HepG2 (cell line): ENCODE results near the gene SETD5. TPM values are rescaled to one million over a fixed set of nuclear protein-coding genes. Genes with fewer than 3 reads are reported as not detected.

Experiments
- BRCA1 ChIP-seq: sonication (generic); formaldehyde crosslinking; IDR thresholded peaks from 2 replicates; pipeline ENCODE4 v1.4.0; 2020; ENCODE audit warnings: missing genetic modification reagents
- CREM ChIP-seq, 2 experiments: sonication (generic) in 1 of 2; formaldehyde crosslinking in 1 of 2; IDR thresholded peaks; 2 replicates each; pipeline versions ENCODE4 v1.4.0 to v1.6.1; 2016 to 2020; ENCODE audit warnings: antibody characterized with exemption in 1 of 2, mild to moderate bottlenecking in 1 of 2, missing genetic modification reagents in 1 of 2
- ETV5 ChIP-seq: IDR thresholded peaks from 2 replicates; pipeline ENCODE4 v1.6.1; 2018; ENCODE audit warnings: missing biosample characterization, missing genetic modification reagents, inconsistent platforms, borderline replicate concordance
- FOXC1 ChIP-seq: sonication (generic); formaldehyde crosslinking; IDR thresholded peaks from 2 replicates; pipeline ENCODE4 v1.8.0; 2022; ENCODE audit warnings: mild to moderate bottlenecking, missing genetic modification reagents, borderline replicate concordance
- MBD4 ChIP-seq: IDR thresholded peaks from 2 replicates; pipeline ENCODE4 v1.6.1; 2012; ENCODE audit warnings: low read length, inconsistent platforms, borderline replicate concordance
- NCOA2 ChIP-seq: sonication (generic); formaldehyde crosslinking; IDR thresholded peaks from 2 replicates; pipeline ENCODE4 v1.8.0; 2022; ENCODE audit warnings: inconsistent platforms
- PRDM15 ChIP-seq: sonication (generic); formaldehyde crosslinking; IDR thresholded peaks from 2 replicates; pipeline ENCODE4 v1.4.0; 2020; ENCODE audit warnings: missing genetic modification reagents
- RFX5 ChIP-seq: IDR thresholded peaks from 2 replicates; pipeline ENCODE4 v1.6.1; 2011; ENCODE audit warnings: low read depth, low read length, improper control_type of control experiment
- WIZ ChIP-seq: sonication (generic); formaldehyde crosslinking; IDR thresholded peaks from 2 replicates; pipeline ENCODE4 v1.5.1; 2020; ENCODE audit warnings: mild to moderate bottlenecking, missing genetic modification reagents
- YY1 ChIP-seq: IDR thresholded peaks from 2 replicates; pipeline ENCODE4 v1.6.1; 2011; ENCODE audit warnings: low read length, low read depth, moderate library complexity, mild to moderate bottlenecking; ENCODE audit not compliant: insufficient read depth, insufficient replicate concordance
- ZFP36L2 ChIP-seq: sonication (generic); formaldehyde crosslinking; IDR thresholded peaks from 2 replicates; pipeline ENCODE4 v1.4.0; 2020; ENCODE audit warnings: missing genetic modification reagents
- ZFY ChIP-seq: sonication (generic); formaldehyde crosslinking; IDR thresholded peaks from 2 replicates; pipeline ENCODE4 v1.4.0; 2020; ENCODE audit warnings: missing genetic modification reagents
- ZFYVE20 ChIP-seq: sonication (generic); formaldehyde crosslinking; IDR thresholded peaks from 2 replicates; pipeline ENCODE4 v1.8.0; 2023; ENCODE audit warnings: low read depth, mild to moderate bottlenecking, moderate library complexity, missing genetic modification reagents, borderline replicate concordance
- ZIK1 ChIP-seq: sonication (generic); formaldehyde crosslinking; IDR thresholded peaks from 2 replicates; pipeline ENCODE4 v1.5.0; 2020; ENCODE audit warnings: mild to moderate bottlenecking, low read depth, missing genetic modification reagents, borderline replicate concordance
- ZMAT3 ChIP-seq: sonication (generic); formaldehyde crosslinking; conservative IDR thresholded peaks from 2 replicates; pipeline ENCODE4 v1.7.0; 2021; ENCODE audit warnings: missing genetic modification reagents
- ZMYM4 ChIP-seq: sonication (generic); formaldehyde crosslinking; IDR thresholded peaks from 2 replicates; pipeline ENCODE4 v1.8.1; 2023; ENCODE audit warnings: mild to moderate bottlenecking, missing genetic modification reagents
- ZNF234 ChIP-seq: sonication (generic); formaldehyde crosslinking; conservative IDR thresholded peaks from 2 replicates; pipeline ENCODE4 v1.5.1; 2020; ENCODE audit warnings: mild to moderate bottlenecking, missing genetic modification reagents
- ZNF264 ChIP-seq: sonication (generic); formaldehyde crosslinking; IDR thresholded peaks from 2 replicates; pipeline ENCODE4 v1.4.0; 2020; ENCODE audit warnings: missing genetic modification reagents
- ZNF563 ChIP-seq: sonication (generic); formaldehyde crosslinking; IDR thresholded peaks from 2 replicates; pipeline ENCODE4 v1.8.0; 2022; ENCODE audit warnings: mild to moderate bottlenecking, moderate library complexity, missing genetic modification reagents
- ZNF567 ChIP-seq: sonication (generic); formaldehyde crosslinking; IDR thresholded peaks from 2 replicates; pipeline ENCODE4 v1.8.1; 2023; ENCODE audit warnings: mild to moderate bottlenecking, missing genetic modification reagents, borderline replicate concordance
- ZNF589 ChIP-seq: sonication (generic); formaldehyde crosslinking; conservative IDR thresholded peaks from 2 replicates; pipeline ENCODE4 v1.8.0; 2022; ENCODE audit warnings: mild to moderate bottlenecking, moderate library complexity, missing genetic modification reagents
- ZNF720 ChIP-seq: sonication (generic); formaldehyde crosslinking; IDR thresholded peaks from 2 replicates; pipeline ENCODE4 v1.4.0; 2020; ENCODE audit warnings: missing genetic modification reagents
- ZNF841 ChIP-seq: sonication (generic); formaldehyde crosslinking; IDR thresholded peaks from 2 replicates; pipeline ENCODE4 v1.8.1; 2023; ENCODE audit warnings: missing genetic modification reagents, borderline replicate concordance
- ZSCAN29 ChIP-seq: sonication (generic); formaldehyde crosslinking; conservative IDR thresholded peaks from 2 replicates; pipeline ENCODE4 v1.4.0; 2020; ENCODE audit warnings: mild to moderate bottlenecking, missing genetic modification reagents
- ZSCAN30 ChIP-seq: sonication (generic); formaldehyde crosslinking; IDR thresholded peaks from 2 replicates; pipeline ENCODE4 v1.5.0; 2020; ENCODE audit warnings: mild to moderate bottlenecking, missing genetic modification reagents
- polyA plus RNA-seq, 8 experiments: library from polyadenylated mRNA; depleted of rRNA in 3 of 8; stranded (reverse) in 7 of 8; unstranded in 1 of 8; fragments of >200 nt; fragmentation: Illumina TruSeq in 4 of 8; extraction: Trizol in 4 of 8; gene quantifications; 2 replicates each; pipeline versions ENCODE4 v1.2.1 to v1.2.3, GENCODE V29; 2011 to 2016; ENCODE audit warnings: low read depth in 4 of 8, missing spikeins in 1 of 8, mixed read lengths in 1 of 8; ENCODE audit not compliant: insufficient read depth in 1 of 8
- total RNA-seq, 5 experiments: library from RNA; depleted of rRNA; stranded (reverse); fragments of >200 nt; fragmentation: Illumina TruSeq; extraction: Trizol; gene quantifications; 2 replicates each; pipeline ENCODE4 v1.2.3, GENCODE V29; 2016; ENCODE audit warnings: low read depth in 1 of 5
- TF ChIP-seq, protein P1 (sequence below): sonication (generic); formaldehyde crosslinking; IDR thresholded peaks from 2 replicates; pipeline ENCODE4 v1.8.0; 2022; ENCODE audit warnings: mild to moderate bottlenecking, missing genetic modification reagents; ENCODE audit not compliant: insufficient replicate concordance

SETD5 gene
- total and polyA plus RNA-seq, 2 of the 13 experiments (the other 11 are each of a cell fraction or from before 2014, with no cell fraction given): 46.8 to 95.8 TPM

DNA sequence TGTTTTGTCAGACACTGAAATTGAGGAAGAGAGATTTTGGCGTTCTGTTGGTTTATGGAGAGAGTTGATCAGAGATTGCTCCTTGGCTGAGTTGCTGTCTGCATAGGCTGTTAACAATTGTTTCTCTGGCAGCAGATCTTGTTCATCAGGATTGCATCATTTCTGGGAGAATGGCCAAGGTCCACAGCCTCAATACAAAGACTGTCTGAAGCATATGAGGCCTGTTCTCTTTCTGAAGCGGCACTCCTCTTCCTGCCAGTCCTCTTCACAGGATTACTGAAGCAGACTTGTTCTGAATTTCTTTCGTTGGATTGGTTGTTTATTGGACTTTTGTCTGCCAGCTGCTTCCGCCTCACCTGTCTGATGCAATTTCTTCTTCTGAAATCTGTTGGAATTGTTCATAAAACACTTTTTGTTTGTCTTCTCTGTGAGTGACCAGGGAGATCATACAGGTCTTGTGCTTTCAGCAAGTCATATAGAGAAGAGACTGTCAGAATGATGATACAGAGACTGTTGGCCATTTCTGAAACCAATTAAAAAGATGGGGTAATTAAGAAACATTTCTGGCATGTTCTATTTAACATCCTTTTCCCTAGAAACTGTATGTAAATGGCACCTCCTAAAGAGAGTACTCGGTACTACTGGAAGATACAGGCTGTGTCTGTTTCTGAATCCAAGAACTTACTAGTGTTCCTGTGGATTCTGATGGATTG lies 25.5 kb downstream of the SETD5 start (continued):
- TF ChIP-seq ZFY (CRISPR knock-in tag): peak; percentile 79
- TF ChIP-seq NCOA2 (CRISPR knock-in tag): peak; percentile 85
- TF ChIP-seq ETV5: peak; percentile 98
- no peak for TF ChIP-seq ZMAT3 (CRISPR knock-in tag)
- TF ChIP-seq ZFYVE20 (CRISPR knock-in tag): no peak
- TF ChIP-seq CREM (IDR thresholded peaks at IDR 0.05): peak; percentile 80
- TF ChIP-seq CREM (CRISPR knock-in tag; IDR thresholded peaks at IDR 0.05): no peak
- TF ChIP-seq ZSCAN29: no peak; the same call in 1 of the 2 replicates
- TF ChIP-seq ZMYM4: peak; percentile 76
- TF ChIP-seq ZIK1 (CRISPR knock-in tag): no peak
- no peak for TF ChIP-seq ZNF567 (CRISPR knock-in tag)
- TF ChIP-seq FOXC1: no peak
- TF ChIP-seq ZNF720 (CRISPR knock-in tag): no peak
- no peak for TF ChIP-seq WIZ (CRISPR knock-in tag)
- no peak for TF ChIP-seq ZNF589 (CRISPR knock-in tag)
- TF ChIP-seq ZNF264 (CRISPR knock-in tag): peak; percentile 86
- no peak for TF ChIP-seq ZNF841
- TF ChIP-seq PRDM15: no peak
- TF ChIP-seq YY1: no peak
- no peak for TF ChIP-seq ZFP36L2 (CRISPR knock-in tag)
- TF ChIP-seq, protein P1, sequence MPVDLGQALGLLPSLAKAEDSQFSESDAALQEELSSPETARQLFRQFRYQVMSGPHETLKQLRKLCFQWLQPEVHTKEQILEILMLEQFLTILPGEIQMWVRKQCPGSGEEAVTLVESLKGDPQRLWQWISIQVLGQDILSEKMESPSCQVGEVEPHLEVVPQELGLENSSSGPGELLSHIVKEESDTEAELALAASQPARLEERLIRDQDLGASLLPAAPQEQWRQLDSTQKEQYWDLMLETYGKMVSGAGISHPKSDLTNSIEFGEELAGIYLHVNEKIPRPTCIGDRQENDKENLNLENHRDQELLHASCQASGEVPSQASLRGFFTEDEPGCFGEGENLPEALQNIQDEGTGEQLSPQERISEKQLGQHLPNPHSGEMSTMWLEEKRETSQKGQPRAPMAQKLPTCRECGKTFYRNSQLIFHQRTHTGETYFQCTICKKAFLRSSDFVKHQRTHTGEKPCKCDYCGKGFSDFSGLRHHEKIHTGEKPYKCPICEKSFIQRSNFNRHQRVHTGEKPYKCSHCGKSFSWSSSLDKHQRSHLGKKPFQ (CRISPR knock-in tag): no peak
- TF ChIP-seq MBD4: peak; percentile 88
- no peak for TF ChIP-seq BRCA1 (CRISPR knock-in tag)
- TF ChIP-seq ZSCAN30 (CRISPR knock-in tag): no peak
- no peak for TF ChIP-seq RFX5
- TF ChIP-seq ZNF563 (CRISPR knock-in tag): no peak
- no peak for TF ChIP-seq ZNF234 (CRISPR knock-in tag)
